ENCODE data around the gene LIAS. TPM values are rescaled to one million over a fixed set of nuclear protein-coding genes. Genes with fewer than 3 reads are reported as not detected.
A peak's percentile ranks its signal among the peaks of the same experiment; 100 is the strongest.
"Not testable (repeated sequence)": the region's sequence is repeated elsewhere in the genome, so short reads cannot be mapped to it uniquely, and the experiment has no call there.

Gene LIAS
- total RNA-seq, 2 donors from 2014 or later: 19.0 to 33.1 TPM

DNA sequence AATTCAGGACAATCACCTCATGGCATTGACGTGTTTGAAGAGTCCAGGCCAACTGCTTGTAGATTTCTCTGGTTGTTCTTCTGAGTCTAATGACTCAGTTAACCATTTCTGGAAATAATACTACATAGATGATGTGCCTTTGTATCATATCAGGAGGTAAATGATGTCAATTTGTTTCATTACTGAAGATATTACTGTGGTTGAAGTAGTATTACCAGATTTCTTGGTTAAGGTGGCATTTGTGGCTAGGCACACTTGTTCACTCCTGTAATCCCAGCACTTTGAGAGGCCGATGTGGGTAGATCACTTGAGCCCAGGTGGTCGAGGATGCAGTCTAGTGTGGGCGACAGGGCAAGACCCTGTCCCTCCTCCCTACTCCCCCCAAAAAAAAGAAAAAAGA is 15.9 kb upstream of the LIAS start:
- Mint-ChIP-seq H3K4me3 (no peak overlapping the region), H3K4me1 (ENCODE audit: low read depth in 2 of 2) (peaks cover 0 to 5% of the 10 kb centered on the region in 2 donors), H3K9me3 (no peaks in the 10 kb centered on the region), H3K36me3 (no peaks in the 10 kb centered on the region), H3K27ac (no peak overlapping the region), H3K27me3 (peaks cover 6 to 7% of the 10 kb centered on the region in 2 donors)
- ATAC-seq: peak in 1 of 2 donors; percentile 18
- DNase-seq (ENCODE audit: low spot score): no peak

DNA sequence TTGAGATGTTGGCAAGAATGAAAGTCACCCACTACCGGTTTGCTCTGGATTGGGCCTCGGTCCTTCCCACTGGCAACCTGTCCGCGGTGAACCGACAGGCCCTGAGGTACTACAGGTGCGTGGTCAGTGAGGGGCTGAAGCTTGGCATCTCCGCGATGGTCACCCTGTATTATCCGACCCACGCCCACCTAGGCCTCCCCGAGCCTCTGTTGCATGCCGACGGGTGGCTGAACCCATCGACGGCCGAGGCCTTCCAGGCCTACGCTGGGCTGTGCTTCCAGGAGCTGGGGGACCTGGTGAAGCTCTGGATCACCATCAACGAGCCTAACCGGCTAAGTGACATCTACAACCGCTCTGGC is 12.4 kb upstream of the LIAS start:
- Mint-ChIP-seq H3K4me3 (no peak overlapping the region), H3K4me1 (ENCODE audit: low read depth in 2 of 2) (peaks cover 0 to 8% of the 10 kb centered on the region in 2 donors), H3K36me3 (peaks cover 5% of the 10 kb centered on the region)

DNA sequence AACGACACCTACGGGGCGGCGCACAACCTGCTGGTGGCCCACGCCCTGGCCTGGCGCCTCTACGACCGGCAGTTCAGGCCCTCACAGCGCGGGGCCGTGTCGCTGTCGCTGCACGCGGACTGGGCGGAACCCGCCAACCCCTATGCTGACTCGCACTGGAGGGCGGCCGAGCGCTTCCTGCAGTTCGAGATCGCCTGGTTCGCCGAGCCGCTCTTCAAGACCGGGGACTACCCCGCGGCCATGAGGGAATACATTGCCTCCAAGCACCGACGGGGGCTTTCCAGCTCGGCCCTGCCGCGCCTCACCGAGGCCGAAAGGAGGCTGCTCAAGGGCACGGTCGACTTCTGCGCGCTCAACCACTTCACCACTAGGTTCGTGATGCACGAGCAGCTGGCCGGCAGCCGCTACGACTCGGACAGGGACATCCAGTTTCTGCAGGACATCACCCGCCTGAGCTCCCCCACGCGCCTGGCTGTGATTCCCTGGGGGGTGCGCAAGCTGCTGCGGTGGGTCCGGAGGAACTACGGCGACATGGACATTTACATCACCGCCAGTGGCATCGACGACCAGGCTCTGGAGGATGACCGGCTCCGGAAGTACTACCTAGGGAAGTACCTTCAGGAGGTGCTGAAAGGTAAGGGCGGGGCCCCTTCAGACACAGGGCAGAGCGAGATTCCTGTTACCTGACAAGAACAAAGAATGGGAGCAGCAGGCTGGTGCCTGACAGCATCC is 11.8 kb upstream of the LIAS start:
- H3K27ac Mint-ChIP-seq: peak overlapping the region in 1 of 2 donors; percentile 11
- no peaks in the 10 kb centered on the region for H3K27me3 Mint-ChIP-seq
- H3K4me3 Mint-ChIP-seq: peak overlapping the region; percentile 36
- DNase-seq (ENCODE audit: low spot score) (peak; percentile 85), ATAC-seq (peak; percentile 88 to 95)
- H3K4me1 Mint-ChIP-seq (ENCODE audit: low read depth in 2 of 2): peaks cover under 1 to 10% of the 10 kb centered on the region in 2 donors
- H3K9me3 Mint-ChIP-seq: no peaks in the 10 kb centered on the region
- peaks cover 8% of the 10 kb centered on the region for H3K36me3 Mint-ChIP-seq

More for the DNA sequence above, 12.4 kb upstream of the LIAS start:
- ATAC-seq (no peak), DNase-seq (ENCODE audit: low spot score) (no peak)
- H3K27ac Mint-ChIP-seq: no peak overlapping the region
- H3K27me3 Mint-ChIP-seq: no peaks in the 10 kb centered on the region
- H3K9me3 Mint-ChIP-seq: no peaks in the 10 kb centered on the region

DNA sequence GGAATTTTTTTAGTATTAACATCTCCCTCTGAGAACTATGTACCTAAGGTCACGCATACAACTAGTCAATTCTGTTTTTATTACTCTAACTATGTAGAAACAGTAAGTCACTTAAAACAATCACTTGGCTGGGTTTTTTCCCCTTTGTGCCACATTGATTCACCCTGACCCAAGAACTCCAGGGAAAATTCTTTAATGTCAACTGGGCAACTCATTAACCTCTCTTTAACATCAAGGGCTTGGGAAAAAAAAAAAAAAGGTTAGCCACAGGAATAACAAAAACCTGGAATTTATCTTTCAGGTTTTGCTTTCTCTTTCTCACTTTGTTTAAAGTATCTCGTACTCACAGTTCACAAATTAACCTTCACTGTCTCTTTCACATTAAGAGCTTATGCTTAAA is 8.2 kb upstream of the LIAS start:
- peaks cover 33% of the 10 kb centered on the region for H3K36me3 Mint-ChIP-seq
- H3K4me1 Mint-ChIP-seq (ENCODE audit: low read depth in 2 of 2): peaks cover 16 to 29% of the 10 kb centered on the region in 2 donors
- H3K4me3 Mint-ChIP-seq: no peak overlapping the region
- no peaks in the 10 kb centered on the region for H3K9me3 Mint-ChIP-seq
- H3K27me3 Mint-ChIP-seq: no peaks in the 10 kb centered on the region
- no peak for DNase-seq (ENCODE audit: low spot score)
- peak overlapping the region; percentile 1 to 59 for H3K27ac Mint-ChIP-seq
- no peak for ATAC-seq

DNA sequence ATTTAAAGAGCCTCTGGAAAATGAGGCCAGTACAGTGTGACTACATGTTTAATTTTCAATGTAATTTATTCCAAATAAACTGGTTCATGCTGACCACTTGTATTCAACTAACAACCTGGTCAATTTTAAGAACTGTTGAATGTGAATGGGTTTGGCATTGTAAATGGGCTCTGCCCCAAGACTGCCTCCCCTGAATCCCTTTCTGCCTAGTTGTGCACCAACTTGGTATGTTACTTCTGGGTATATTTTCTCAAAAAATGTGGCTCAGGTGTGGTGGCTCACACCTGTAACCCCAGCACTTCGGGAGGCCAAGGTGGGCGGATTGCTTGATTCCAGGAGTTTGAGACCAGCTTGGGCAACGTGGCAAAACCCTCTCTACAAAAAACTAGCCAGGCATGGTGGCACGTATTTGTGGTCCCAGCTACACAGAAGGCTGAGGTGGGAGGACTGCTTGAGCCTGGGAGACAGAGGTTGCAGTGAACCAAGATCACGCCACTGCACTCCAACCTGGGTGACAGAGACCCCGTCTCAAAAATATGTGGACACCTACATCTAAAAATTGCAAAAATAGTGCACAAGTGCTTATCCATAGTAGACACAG is 7.3 kb upstream of the LIAS start:
- DNase-seq (ENCODE audit: low spot score) (no peak), ATAC-seq (no peak)
- H3K27me3 Mint-ChIP-seq: no peaks in the 10 kb centered on the region
- H3K4me1 Mint-ChIP-seq (ENCODE audit: low read depth in 2 of 2): peaks cover 17 to 33% of the 10 kb centered on the region in 2 donors
- no peaks in the 10 kb centered on the region for H3K9me3 Mint-ChIP-seq
- H3K27ac Mint-ChIP-seq: peak overlapping the region; percentile 1 to 59
- H3K36me3 Mint-ChIP-seq: peaks cover 40% of the 10 kb centered on the region
- H3K4me3 Mint-ChIP-seq: no peak overlapping the region

DNA sequence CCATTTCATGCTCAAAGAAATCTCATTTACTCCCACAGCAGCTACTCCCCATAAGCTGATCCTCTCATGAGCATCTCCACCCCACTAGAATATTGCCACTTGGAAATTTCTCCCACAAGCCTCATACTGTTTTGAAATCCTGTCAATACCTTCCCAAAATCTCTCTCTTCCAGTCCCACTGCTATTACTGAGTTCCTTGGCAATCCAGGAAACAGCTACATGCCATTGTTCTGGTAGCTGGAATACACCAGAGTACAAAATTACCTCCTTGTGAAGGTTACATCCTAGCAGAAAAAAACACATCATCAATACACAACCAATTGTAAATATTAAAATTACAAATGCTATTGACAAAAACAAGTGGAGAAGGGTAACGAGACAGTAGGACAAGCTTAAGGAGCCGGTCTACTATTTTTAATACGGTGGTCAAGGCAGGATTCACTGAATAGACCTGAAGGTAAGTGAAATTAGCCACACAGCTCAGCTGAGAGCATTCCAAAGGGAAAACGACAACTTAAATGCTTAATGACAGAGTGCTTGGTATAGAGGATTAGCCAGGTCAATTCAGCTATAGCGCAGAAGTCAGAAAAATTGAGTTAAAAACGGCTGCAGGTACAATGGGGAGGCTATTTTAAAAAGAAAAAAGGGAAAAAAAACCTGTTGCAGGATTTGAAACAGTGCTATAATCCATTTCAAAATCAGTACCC is 6.5 kb upstream of the LIAS start:
- H3K27me3 Mint-ChIP-seq: no peaks in the 10 kb centered on the region
- no peak overlapping the region for H3K4me3 Mint-ChIP-seq
- ATAC-seq: no peak
- no peak overlapping the region for H3K27ac Mint-ChIP-seq
- no peak for DNase-seq (ENCODE audit: low spot score)
- no peaks in the 10 kb centered on the region for H3K9me3 Mint-ChIP-seq
- H3K36me3 Mint-ChIP-seq: peaks cover 47% of the 10 kb centered on the region
- peaks cover 19 to 40% of the 10 kb centered on the region in 2 donors for H3K4me1 Mint-ChIP-seq (ENCODE audit: low read depth in 2 of 2)

DNA sequence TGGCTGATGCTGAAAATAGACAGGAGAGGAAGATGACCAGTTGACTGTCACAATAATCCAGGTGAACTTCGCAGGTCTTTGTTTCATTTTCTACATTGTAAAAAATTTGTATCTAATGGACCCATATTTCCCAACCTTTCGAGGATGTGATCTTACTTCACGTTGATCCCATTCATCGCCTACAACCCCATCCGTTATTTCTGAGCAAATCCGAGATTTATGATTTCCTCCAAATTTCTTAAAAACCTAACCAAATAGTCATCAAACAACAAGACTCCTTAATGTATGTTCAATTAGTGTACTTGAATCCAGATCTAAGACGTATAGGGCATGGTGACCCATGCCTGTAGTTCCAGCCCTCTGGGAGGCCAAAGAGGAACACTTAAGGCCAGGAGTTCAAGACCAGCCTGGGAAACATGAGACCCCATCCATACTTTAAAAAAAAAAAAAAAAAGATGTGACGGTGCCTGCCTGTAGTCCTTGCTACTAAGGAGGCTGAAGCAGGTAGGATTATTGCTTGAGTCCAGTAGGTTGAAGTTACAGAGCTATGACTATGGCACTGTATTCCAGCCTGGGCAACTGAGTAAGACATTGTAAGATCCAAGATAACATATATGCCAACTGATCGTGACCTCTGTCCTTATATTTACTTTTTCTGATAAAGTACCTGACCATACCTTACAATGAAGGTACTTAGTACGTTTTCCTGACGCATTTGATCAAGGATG is 5.8 kb upstream of the LIAS start:
- Mint-ChIP-seq H3K4me3 (no peak overlapping the region), H3K27me3 (no peaks in the 10 kb centered on the region), H3K27ac (no peak overlapping the region)

DNA sequence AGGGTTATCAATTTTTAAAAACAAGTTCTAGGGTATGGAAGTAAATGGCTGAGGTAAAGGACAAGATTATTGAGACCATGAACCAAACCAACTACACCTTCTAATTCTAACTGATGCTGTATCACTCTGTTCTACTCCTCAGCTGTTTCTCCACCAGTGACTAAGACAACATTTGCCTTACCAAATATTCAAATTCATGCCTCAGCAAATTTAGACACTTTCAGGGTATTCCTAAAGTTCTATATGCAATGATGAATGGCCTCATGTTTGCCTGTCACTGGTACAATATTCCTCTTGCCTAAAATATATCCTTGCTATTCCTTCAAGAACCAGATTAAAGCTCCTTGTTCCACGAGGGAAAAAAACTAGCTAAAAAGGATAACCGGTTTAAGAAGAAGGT is 5.1 kb upstream of the LIAS start:
- peaks cover 59% of the 10 kb centered on the region for H3K36me3 Mint-ChIP-seq
- peak overlapping the region; percentile 14 to 50 for H3K27ac Mint-ChIP-seq
- H3K27me3 Mint-ChIP-seq: no peaks in the 10 kb centered on the region
- ATAC-seq (no peak), DNase-seq (ENCODE audit: low spot score) (no peak)
- peaks cover 27 to 52% of the 10 kb centered on the region in 2 donors for H3K4me1 Mint-ChIP-seq (ENCODE audit: low read depth in 2 of 2)
- H3K9me3 Mint-ChIP-seq: no peaks in the 10 kb centered on the region
- no peak overlapping the region for H3K4me3 Mint-ChIP-seq

More for the DNA sequence above, 5.8 kb upstream of the LIAS start:
- peaks cover 55% of the 10 kb centered on the region for H3K36me3 Mint-ChIP-seq
- ATAC-seq: no peak
- H3K4me1 Mint-ChIP-seq (ENCODE audit: low read depth in 2 of 2): peaks cover 25 to 48% of the 10 kb centered on the region in 2 donors
- no peaks in the 10 kb centered on the region for H3K9me3 Mint-ChIP-seq
- DNase-seq (ENCODE audit: low spot score): no peak

DNA sequence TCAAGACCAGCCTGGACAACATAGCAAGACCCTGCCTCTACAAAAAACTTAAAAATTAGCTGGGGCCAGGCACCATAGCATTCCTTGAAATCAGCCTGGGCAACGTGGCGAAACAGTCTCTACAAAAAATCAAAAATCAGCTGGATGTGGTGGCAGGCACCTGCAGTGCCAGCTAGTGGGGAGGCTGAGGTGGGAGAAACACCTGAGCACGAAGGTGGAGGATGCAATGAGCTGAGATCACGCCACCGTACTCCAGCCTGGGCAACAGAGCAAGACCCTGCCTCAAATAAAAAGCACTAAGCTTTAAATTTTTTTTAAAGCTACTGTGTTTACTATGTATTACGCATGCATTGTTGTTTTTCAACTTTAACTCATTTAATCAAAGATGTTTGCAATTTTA is 3.4 kb upstream of the LIAS start:
- Mint-ChIP-seq H3K36me3 (peaks cover 59% of the 10 kb centered on the region), H3K27me3 (no peaks in the 10 kb centered on the region), H3K4me3 (peak overlapping the region; percentile 99), H3K27ac (no peak overlapping the region), H3K4me1 (ENCODE audit: low read depth in 2 of 2) (peaks cover 30 to 58% of the 10 kb centered on the region in 2 donors), H3K9me3 (no peaks in the 10 kb centered on the region)
- DNase-seq (ENCODE audit: low spot score) (no peak), ATAC-seq (no peak)

DNA sequence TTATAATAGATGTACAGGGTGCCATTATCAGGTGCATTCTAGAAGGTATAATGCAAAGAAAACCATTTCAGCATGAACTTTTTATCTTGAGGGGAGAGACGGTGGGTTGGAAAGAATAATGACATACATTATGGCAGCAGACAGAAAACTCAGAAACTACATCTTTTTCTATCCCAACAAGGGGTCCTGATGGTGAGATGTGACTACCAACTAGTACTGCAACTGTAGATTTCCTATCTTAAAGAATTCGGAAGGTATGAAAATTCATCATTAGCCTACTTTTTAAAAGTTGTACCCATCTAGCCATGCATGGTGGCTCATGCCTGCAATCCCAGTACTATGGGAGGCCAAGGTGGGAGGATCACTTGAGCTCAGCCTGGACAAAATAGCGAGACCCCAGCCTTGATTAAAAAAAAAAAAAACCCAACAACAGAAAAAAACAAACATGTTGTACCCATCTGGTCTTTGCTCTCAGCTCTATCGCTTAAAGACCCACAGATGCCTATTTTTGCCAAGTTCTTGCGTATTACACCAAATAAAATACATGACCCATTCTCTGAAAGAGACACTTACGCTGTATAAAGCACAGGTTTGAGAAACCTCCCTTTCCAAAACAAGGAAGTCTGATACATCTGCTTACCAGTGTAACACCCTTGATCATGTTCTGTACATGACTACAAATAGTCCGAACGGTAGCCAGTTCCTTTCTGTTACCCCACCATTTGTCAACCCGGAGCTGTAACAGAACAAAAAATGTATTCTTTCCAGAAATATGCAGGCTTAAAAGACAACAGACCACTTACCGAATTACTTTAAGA is 1.7 kb upstream of the LIAS start:
- Mint-ChIP-seq H3K27ac (peak overlapping the region; percentile 99), H3K9me3 (no peaks in the 10 kb centered on the region), H3K27me3 (no peaks in the 10 kb centered on the region), H3K4me3 (peak overlapping the region; percentile 99), H3K36me3 (peaks cover 50% of the 10 kb centered on the region), H3K4me1 (ENCODE audit: low read depth in 2 of 2) (peaks cover 24 to 55% of the 10 kb centered on the region in 2 donors)
- ATAC-seq: no peak
- no peak for DNase-seq (ENCODE audit: low spot score)

DNA sequence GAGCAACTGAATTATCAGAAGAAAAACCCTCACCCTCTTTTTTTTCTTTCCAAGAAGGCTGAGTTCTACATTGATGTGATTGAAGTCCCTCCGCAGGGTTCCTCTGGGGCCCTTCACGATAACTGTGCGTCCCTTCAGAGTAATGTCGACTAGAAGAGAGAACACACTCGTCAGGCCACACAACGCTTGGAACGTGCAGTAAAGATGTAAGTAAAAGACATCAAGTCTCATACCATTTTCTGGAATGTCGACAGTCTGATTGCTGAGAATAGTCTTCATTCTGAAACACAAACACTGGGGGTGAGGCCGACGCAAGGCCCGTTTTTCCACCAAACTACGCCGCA is 723 bp upstream of the LIAS start:
- H3K27ac Mint-ChIP-seq: peak overlapping the region; percentile 99
- DNase-seq (ENCODE audit: low spot score); H3K27me3 Mint-ChIP-seq; H3K9me3 Mint-ChIP-seq: not testable (repeated sequence)
- ATAC-seq: peak in 1 of 2 donors; percentile 0
- peaks cover 40% of the 10 kb centered on the region for H3K36me3 Mint-ChIP-seq
- peaks cover 22 to 47% of the 10 kb centered on the region in 2 donors for H3K4me1 Mint-ChIP-seq (ENCODE audit: low read depth in 2 of 2)
- H3K4me3 Mint-ChIP-seq: peak overlapping the region; percentile 99

DNA sequence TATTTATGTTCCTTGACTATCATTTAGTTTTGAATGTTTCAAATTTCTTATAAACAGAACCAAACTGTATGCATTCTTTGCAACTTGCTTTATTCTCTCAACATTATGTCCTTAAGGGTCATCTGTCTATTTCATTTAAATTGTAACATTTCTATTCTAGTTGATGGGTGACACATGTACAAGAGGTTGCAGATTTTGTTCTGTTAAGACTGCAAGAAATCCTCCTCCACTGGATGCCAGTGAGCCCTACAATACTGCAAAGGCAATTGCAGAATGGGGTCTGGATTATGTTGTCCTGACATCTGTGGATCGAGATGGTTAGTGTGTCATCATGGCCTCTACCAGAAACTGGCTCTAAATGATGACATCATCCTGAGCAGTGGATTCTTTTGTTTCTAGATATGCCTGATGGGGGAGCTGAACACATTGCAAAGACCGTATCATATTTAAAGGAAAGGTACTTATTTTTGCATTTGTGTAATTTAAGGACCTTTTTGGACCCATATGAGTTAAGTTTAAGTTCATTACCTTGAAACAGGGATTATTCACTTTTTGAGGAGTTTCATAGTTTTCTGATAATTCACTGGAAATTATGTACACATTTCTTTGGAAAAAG is 6.1 kb downstream of the LIAS start:
- no peaks in the 10 kb centered on the region for H3K4me1 Mint-ChIP-seq (ENCODE audit: low read depth in 2 of 2)
- ATAC-seq (no peak), DNase-seq (ENCODE audit: low spot score) (no peak)
- H3K9me3 Mint-ChIP-seq: no peaks in the 10 kb centered on the region
- H3K27me3 Mint-ChIP-seq: no peaks in the 10 kb centered on the region
- no peak overlapping the region for H3K4me3 Mint-ChIP-seq
- peaks cover 9% of the 10 kb centered on the region for H3K36me3 Mint-ChIP-seq
- H3K27ac Mint-ChIP-seq: no peak overlapping the region

DNA sequence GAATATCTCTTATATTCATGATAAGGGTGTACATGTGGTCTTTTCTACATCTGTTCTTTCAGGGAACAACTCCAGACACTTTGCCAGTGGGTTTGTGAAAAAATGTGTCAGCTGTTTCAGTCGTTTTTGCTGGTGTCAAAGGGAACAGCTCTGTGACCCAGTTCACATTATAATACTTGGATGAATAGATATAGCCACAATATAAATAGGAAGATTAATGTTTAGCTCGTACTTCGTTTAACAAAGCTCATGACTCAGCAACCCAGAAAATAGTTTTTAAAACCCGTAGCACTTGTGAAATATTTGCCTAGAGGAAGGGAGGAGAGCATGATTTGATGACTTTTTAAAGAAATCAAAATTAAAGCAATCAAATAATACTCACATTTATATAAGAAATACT is 7.9 kb downstream of the LIAS start:
- DNase-seq (ENCODE audit: low spot score) (no peak), ATAC-seq (no peak)
- Mint-ChIP-seq H3K4me3 (no peak overlapping the region), H3K27me3 (no peaks in the 10 kb centered on the region), H3K36me3 (peaks cover 9% of the 10 kb centered on the region), H3K9me3 (no peaks in the 10 kb centered on the region), H3K4me1 (ENCODE audit: low read depth in 2 of 2) (no peaks in the 10 kb centered on the region), H3K27ac (no peak overlapping the region)
